GM12878 (cell line): ENCODE results near the gene BLOC1S4. TPM values are rescaled to one million over a fixed set of nuclear protein-coding genes. Genes with fewer than 3 reads are reported as not detected.

ENCODE experiments used
- ATAC-seq: fragments of 200-7000 bp; cut with Tn5 transposase; 3 replicates; pipeline ENCODE4 v1.9.1; 2020; ENCODE audit warnings: mild to moderate bottlenecking, moderate library complexity
- BruUV-seq: library from RNA; stranded (reverse); fragments of 400-500 nt; replicated peaks from 2 replicates; lab custom pipeline; 2021; lab: Mats Ljungman, UMichigan
- CTCF ChIA-PET: fragments of 300-600 bp; sonication (Branson Sonifier 250); formaldehyde crosslinking; extraction: SDS; loops from one replicate; lab custom pipeline; 2021; ENCODE audit warnings: inconsistent platforms; lab: Yijun Ruan, JAX
- POLR2A ChIA-PET: fragments of 350-600 bp; formaldehyde crosslinking; extraction: SDS; loops from one replicate; lab custom pipeline; 2021; ENCODE audit warnings: inconsistent platforms; lab: Charles Lee
- RAD21 ChIA-PET: fragments of 300-600 bp; sonication (Branson Sonifier 250); formaldehyde crosslinking; loops from one replicate; lab custom pipeline; 2023; ENCODE audit warnings: antibody characterized with exemption; ENCODE audit not compliant: unreplicated experiment; lab: Charles Lee
- SMC1A ChIA-PET: fragments of 300-600 bp; sonication (Branson Sonifier 250); formaldehyde crosslinking; loops from one replicate; lab custom pipeline; 2023; ENCODE audit not compliant: unreplicated experiment, uncharacterized antibody; lab: Charles Lee
- DNase-seq: peaks from one replicate; pipeline ENCODE4 v3.0.0-alpha.2; 2011; ENCODE audit warnings: low read depth, low spot score
- FAIRE-seq: peaks from 3 replicates; lab custom pipeline; 2011; peaks lifted over from hg19 to GRCh38; lab: Jason Lieb, UNC
- H2AFZ ChIP-seq: 2 replicates; pipeline ENCODE4 v1.6.0; 2011; ENCODE audit warnings: low read depth, low read length, control low read depth; ENCODE audit not compliant: control insufficient read depth
- H3K27ac ChIP-seq: 2 replicates; pipeline ENCODE4 v1.5.1; 2011; ENCODE audit warnings: control low read depth; ENCODE audit not compliant: control insufficient read depth, insufficient read depth
- H3K27me3 ChIP-seq, 2 experiments: replicated peaks in 1 of 2; 2 replicates each; pipeline versions ENCODE4 v1.6.0 to v1.6.1; 2011; ENCODE audit warnings: low read length in 1 of 2; ENCODE audit not compliant: control insufficient read depth in 2 of 2, insufficient read depth in 2 of 2
- H3K36me3 ChIP-seq, 2 experiments: 2 replicates each; pipeline ENCODE4 v1.5.1; 2011; ENCODE audit warnings: low read length in 1 of 2; ENCODE audit not compliant: control insufficient read depth in 2 of 2, insufficient read depth in 2 of 2
- H3K4me1 ChIP-seq: 2 replicates; pipeline ENCODE4 v1.6.1; 2011; ENCODE audit warnings: mild to moderate bottlenecking, low read length, moderate library complexity, mixed read lengths; ENCODE audit not compliant: control insufficient read depth, insufficient read depth
- H3K4me2 ChIP-seq: 2 replicates; pipeline ENCODE4 v1.6.0; 2011; ENCODE audit warnings: control low read depth; ENCODE audit not compliant: control insufficient read depth, insufficient read depth
- H3K4me3 ChIP-seq: fragments of 200-600 bp; sonication (generic); 2 replicates; pipeline ENCODE4 v1.5.1; 2016
- H3K79me2 ChIP-seq: 2 replicates; pipeline ENCODE4 v1.6.0; 2011; ENCODE audit warnings: low read length; ENCODE audit not compliant: control insufficient read depth, insufficient read depth
- H3K9ac ChIP-seq: 2 replicates; pipeline ENCODE4 v1.8.0; 2011; ENCODE audit warnings: low read length, control low read depth, mixed read lengths; ENCODE audit not compliant: control insufficient read depth, insufficient read depth
- H3K9me3 ChIP-seq: replicated peaks from 3 replicates; pipeline ENCODE4 v1.5.1; 2011; ENCODE audit warnings: mild to moderate bottlenecking, low read length; ENCODE audit not compliant: control insufficient read depth, insufficient read depth
- H4K20me1 ChIP-seq: 2 replicates; pipeline ENCODE4 v1.6.0; 2011; ENCODE audit not compliant: control insufficient read depth, insufficient read depth
- ASH2L ChIP-seq: fragments of 300-600, 200-600 bp; sonication (generic); IDR thresholded peaks from 2 replicates; pipeline ENCODE4 v1.6.1; 2017; ENCODE audit warnings: low read depth, mild to moderate bottlenecking, borderline replicate concordance
- BCL11A ChIP-seq: IDR thresholded peaks from 2 replicates; pipeline ENCODE4 v1.6.1; 2011; ENCODE audit warnings: low read depth, low read length
- BMI1 ChIP-seq: fragments of 450-650 bp; IDR thresholded peaks from 2 replicates; pipeline ENCODE4 v1.6.1; 2016; ENCODE audit warnings: mild to moderate bottlenecking, moderate library complexity, borderline replicate concordance
- CREB1 ChIP-seq: IDR thresholded peaks from 2 replicates; pipeline ENCODE4 v1.6.1; 2012; ENCODE audit warnings: low read depth, mild to moderate bottlenecking, inconsistent platforms
- DPF2 ChIP-seq: fragments of 450-650 bp; IDR thresholded peaks from 2 replicates; pipeline ENCODE4 v1.6.1; 2017; ENCODE audit warnings: mild to moderate bottlenecking
- FOS ChIP-seq: IDR thresholded peaks from 3 replicates; pipeline ENCODE4 v1.6.1; 2011; ENCODE audit warnings: borderline replicate concordance; ENCODE audit not compliant: insufficient read length; ENCODE audit errors: extremely low read depth
- HCFC1 ChIP-seq: fragments of 150-350 bp; IDR thresholded peaks from 2 replicates; pipeline ENCODE4 v1.6.1; 2014; ENCODE audit warnings: low read length
- HDAC2 ChIP-seq: fragments of 200-600 bp; sonication (generic); IDR thresholded peaks from 2 replicates; pipeline ENCODE4 v1.6.1; 2017
- MTA2 ChIP-seq: fragments of 450-650 bp; IDR thresholded peaks from 2 replicates; pipeline ENCODE4 v1.6.1; 2016; ENCODE audit warnings: low read depth, mild to moderate bottlenecking, moderate library complexity
- MYB ChIP-seq: fragments of 150-350 bp; IDR thresholded peaks from 2 replicates; pipeline ENCODE4 v1.6.1; 2014; ENCODE audit warnings: mild to moderate bottlenecking, low read depth, low read length, borderline replicate concordance
- NR2C1 ChIP-seq: fragments of 450-650 bp; IDR thresholded peaks from 2 replicates; pipeline ENCODE4 v1.6.1; 2017; ENCODE audit warnings: antibody characterized with exemption, mild to moderate bottlenecking, moderate library complexity
- NRF1 ChIP-seq: conservative IDR thresholded peaks from 2 replicates; pipeline ENCODE4 v1.6.1; 2011; ENCODE audit warnings: mild to moderate bottlenecking, low read depth, low read length, improper control_type of control experiment
- PML ChIP-seq: IDR thresholded peaks from 2 replicates; pipeline ENCODE4 v1.6.1; 2012; ENCODE audit warnings: low read length, inconsistent platforms
- POU2F2 ChIP-seq: IDR thresholded peaks from 3 replicates; pipeline ENCODE4 v1.6.1; 2011; ENCODE audit warnings: low read depth, mild to moderate bottlenecking, low read length, borderline replicate concordance
- RAD21 ChIP-seq: IDR thresholded peaks from 2 replicates; pipeline ENCODE4 v1.6.1; 2011; ENCODE audit warnings: mild to moderate bottlenecking, low read depth, low read length, moderate library complexity; ENCODE audit not compliant: insufficient read depth
- SPI1 ChIP-seq: IDR thresholded peaks from 2 replicates; pipeline ENCODE4 v1.6.1; 2011; ENCODE audit warnings: low read depth, mild to moderate bottlenecking, low read length, moderate library complexity, borderline replicate concordance; ENCODE audit not compliant: insufficient read depth
- ZNF687 ChIP-seq: fragments of 450-650 bp; IDR thresholded peaks from 2 replicates; pipeline ENCODE4 v1.6.1; 2017; ENCODE audit warnings: mild to moderate bottlenecking, moderate library complexity
- WGBS: methylation state at CpG from one replicate; pipeline ENCODE4 v1.1.6; 2016; ENCODE audit warnings: low lambda C conversion rate; ENCODE audit not compliant: insufficient replicate concordance, insufficient coverage; ENCODE audit errors: missing lambda C conversion rate; 5-methylcytosine and 5-hydroxymethylcytosine counted together
- in situ Hi-C: fragments of 300-500 bp; cut with MboI; formaldehyde crosslinking; loops from 9 replicates; pipeline ENCODE4 v1.14.3; 2018; ENCODE audit warnings: mixed read lengths
- intact Hi-C: fragments of 100-400 bp; cut with micrococcal nuclease; formaldehyde crosslinking; loops from one replicate; pipeline ENCODE4 v1.14.2; 2022; ENCODE audit not compliant: unreplicated experiment
- polyA plus RNA-seq, 11 experiments: library from polyadenylated mRNA; depleted of rRNA in 4 of 11; unstranded in 6 of 11; stranded (reverse) in 5 of 11; fragments of >200 nt; fragmentation: Nextera tagmentation in 4 of 11; fragmentation: Illumina TruSeq in 1 of 11; extraction: Ambion mirVana in 4 of 11; extraction: Trizol in 1 of 11; gene quantifications; 1 replicate in 1 of 11; 2 replicates in 10 of 11; pipeline versions ENCODE4 v1.2.1 to v1.2.3, GENCODE V29; 2011 to 2016; ENCODE audit warnings: inconsistent platforms in 2 of 11, missing spikeins in 2 of 11, low read depth in 1 of 11
- total RNA-seq, 4 experiments: library from RNA; depleted of rRNA in 3 of 4; stranded (reverse); fragments of >200 nt in 3 of 4; fragmentation: Illumina TruSeq in 1 of 4; extraction: Trizol in 1 of 4; gene quantifications; 2 replicates each; pipeline versions ENCODE4 v1.2.1 to v1.2.3, GENCODE V29; 2013 to 2021
- TF ChIP-seq, protein P1 (sequence below): IDR thresholded peaks from 2 replicates; pipeline ENCODE4 v1.6.1; 2012; ENCODE audit warnings: low read length, inconsistent platforms
- TF ChIP-seq, protein P2 (sequence below): IDR thresholded peaks from 2 replicates; pipeline ENCODE4 v1.6.1; 2011; ENCODE audit warnings: mild to moderate bottlenecking, low read depth, low read length, moderate library complexity; ENCODE audit not compliant: insufficient replicate concordance

Gene BLOC1S4
- total and polyA plus RNA-seq, 10 of the 15 experiments (the other 5 are each of a cell fraction or from before 2014, with no cell fraction given): 2.7 to 23.8 (median 9.5) TPM

GRCh38 chr4:6754481-6755087 is 38.6 kb downstream of the BLOC1S4 start:
- no peaks in the 10 kb centered on the region for H3K4me1 ChIP-seq
- ChIA-PET POLR2A (no interaction called here), RAD21 (no interaction called here), SMC1A (no interaction called here), CTCF (no interaction called here)
- 13% methylated on average over 3 of the region's 3 CpGs for WGBS
- no peak for TF ChIP-seq RAD21
- TF ChIP-seq, protein P1, sequence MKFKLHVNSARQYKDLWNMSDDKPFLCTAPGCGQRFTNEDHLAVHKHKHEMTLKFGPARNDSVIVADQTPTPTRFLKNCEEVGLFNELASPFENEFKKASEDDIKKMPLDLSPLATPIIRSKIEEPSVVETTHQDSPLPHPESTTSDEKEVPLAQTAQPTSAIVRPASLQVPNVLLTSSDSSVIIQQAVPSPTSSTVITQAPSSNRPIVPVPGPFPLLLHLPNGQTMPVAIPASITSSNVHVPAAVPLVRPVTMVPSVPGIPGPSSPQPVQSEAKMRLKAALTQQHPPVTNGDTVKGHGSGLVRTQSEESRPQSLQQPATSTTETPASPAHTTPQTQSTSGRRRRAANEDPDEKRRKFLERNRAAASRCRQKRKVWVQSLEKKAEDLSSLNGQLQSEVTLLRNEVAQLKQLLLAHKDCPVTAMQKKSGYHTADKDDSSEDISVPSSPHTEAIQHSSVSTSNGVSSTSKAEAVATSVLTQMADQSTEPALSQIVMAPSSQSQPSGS: no peak
- TF ChIP-seq, protein P2, sequence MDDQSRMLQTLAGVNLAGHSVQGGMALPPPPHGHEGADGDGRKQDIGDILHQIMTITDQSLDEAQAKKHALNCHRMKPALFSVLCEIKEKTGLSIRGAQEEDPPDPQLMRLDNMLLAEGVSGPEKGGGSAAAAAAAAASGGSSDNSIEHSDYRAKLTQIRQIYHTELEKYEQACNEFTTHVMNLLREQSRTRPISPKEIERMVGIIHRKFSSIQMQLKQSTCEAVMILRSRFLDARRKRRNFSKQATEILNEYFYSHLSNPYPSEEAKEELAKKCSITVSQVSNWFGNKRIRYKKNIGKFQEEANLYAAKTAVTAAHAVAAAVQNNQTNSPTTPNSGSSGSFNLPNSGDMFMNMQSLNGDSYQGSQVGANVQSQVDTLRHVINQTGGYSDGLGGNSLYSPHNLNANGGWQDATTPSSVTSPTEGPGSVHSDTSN: no peak
- no peak for TF ChIP-seq BCL11A
- no peak for TF ChIP-seq HDAC2
- no peak for TF ChIP-seq DPF2
- no peak for TF ChIP-seq ASH2L
- TF ChIP-seq ZNF687: no peak
- no peak for TF ChIP-seq NRF1
- no peak for TF ChIP-seq MYB
- no peak for TF ChIP-seq FOS
- no peak for TF ChIP-seq POU2F2
- no peak for TF ChIP-seq PML
- TF ChIP-seq SPI1: no peak
- TF ChIP-seq CREB1: no peak
- no peak for TF ChIP-seq BMI1
- no peak for TF ChIP-seq MTA2
- no peak for TF ChIP-seq HCFC1
- no peak for TF ChIP-seq NR2C1
- DNase-seq (no peak), ATAC-seq (no peak), FAIRE-seq (no peak)
- no peaks in the 10 kb centered on the region for H3K36me3 ChIP-seq
- no peak overlapping the region for H3K4me3 ChIP-seq
- H2AFZ ChIP-seq: no peak overlapping the region
- H3K79me2 ChIP-seq: no peaks in the 10 kb centered on the region
- in situ Hi-C loops: no loop called here
- H3K9ac ChIP-seq: no peak overlapping the region
- H3K27ac ChIP-seq: no peak overlapping the region
- BruUV-seq: no TSS peak
- intact Hi-C loops: no loop called here
- no peaks in the 10 kb centered on the region for H3K9me3 ChIP-seq
- no peak overlapping the region for H3K4me2 ChIP-seq
- no peaks in the 10 kb centered on the region; a peak in 1 of 4 replicates for H3K27me3 ChIP-seq
- H4K20me1 ChIP-seq: no peaks in the 10 kb centered on the region
